Endothelial cell of umbilical vein (primary cell): Measurements from ENCODE around the gene NYAP1.
"Not testable (repeated sequence)": the region's sequence is repeated elsewhere in the genome, so short reads cannot be mapped to it uniquely, and the experiment has no call there.

Source experiments
- GATA2 ChIP-seq: IDR thresholded peaks from 2 replicates; pipeline ENCODE4 v1.7.0; 2011; ENCODE audit warnings: low read depth, mild to moderate bottlenecking, moderate library complexity, mixed read lengths, low read length; ENCODE audit not compliant: insufficient read length, insufficient read depth
- POLR2A ChIP-seq: IDR thresholded peaks from 2 replicates; pipeline ENCODE4 v1.6.1; 2012; ENCODE audit warnings: low read depth, mild to moderate bottlenecking, control low read depth, low read length
- POLR2AphosphoS5 ChIP-seq: IDR thresholded peaks from 2 replicates; pipeline ENCODE4 v1.6.1; 2012; ENCODE audit warnings: low read depth, mild to moderate bottlenecking, control low read depth, low read length, moderate library complexity; ENCODE audit not compliant: insufficient read depth
- TF ChIP-seq, protein P1 (sequence below), 2 donors: IDR thresholded peaks; 1 replicate in 1 of 2; 2 replicates in 1 of 2; pipeline ENCODE4 v1.5.1; 2011; ENCODE audit warnings: low read length in 2 of 2, mild to moderate bottlenecking in 2 of 2, moderate library complexity in 2 of 2, control low read depth in 1 of 2, inconsistent platforms in 1 of 2, low read depth in 1 of 2; ENCODE audit not compliant: insufficient read depth in 1 of 2; ENCODE audit errors: extremely low read depth in 1 of 2

DNA sequence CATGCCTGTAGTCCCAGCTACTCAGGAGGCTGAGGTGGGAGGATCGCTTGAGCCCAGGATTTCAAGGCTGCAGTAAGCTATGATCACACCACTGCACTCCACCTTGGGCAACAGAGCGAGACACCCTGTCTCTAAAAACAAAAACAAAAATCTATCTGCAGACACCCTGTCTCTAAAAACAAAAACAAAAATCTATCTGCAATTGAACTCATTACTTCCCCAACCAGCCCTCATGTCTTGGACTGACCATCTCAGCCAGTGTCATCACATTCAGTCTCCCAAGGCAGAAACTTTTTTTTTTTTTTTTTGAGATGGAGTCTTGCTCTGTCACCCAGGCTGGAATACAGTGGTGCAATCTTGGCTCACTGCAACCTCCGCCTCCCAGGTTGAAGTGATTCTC is 20.3 kb downstream of the NYAP1 start:
- not testable (repeated sequence) for TF ChIP-seq POLR2A, POLR2AphosphoS5, GATA2
- TF ChIP-seq, protein P1, sequence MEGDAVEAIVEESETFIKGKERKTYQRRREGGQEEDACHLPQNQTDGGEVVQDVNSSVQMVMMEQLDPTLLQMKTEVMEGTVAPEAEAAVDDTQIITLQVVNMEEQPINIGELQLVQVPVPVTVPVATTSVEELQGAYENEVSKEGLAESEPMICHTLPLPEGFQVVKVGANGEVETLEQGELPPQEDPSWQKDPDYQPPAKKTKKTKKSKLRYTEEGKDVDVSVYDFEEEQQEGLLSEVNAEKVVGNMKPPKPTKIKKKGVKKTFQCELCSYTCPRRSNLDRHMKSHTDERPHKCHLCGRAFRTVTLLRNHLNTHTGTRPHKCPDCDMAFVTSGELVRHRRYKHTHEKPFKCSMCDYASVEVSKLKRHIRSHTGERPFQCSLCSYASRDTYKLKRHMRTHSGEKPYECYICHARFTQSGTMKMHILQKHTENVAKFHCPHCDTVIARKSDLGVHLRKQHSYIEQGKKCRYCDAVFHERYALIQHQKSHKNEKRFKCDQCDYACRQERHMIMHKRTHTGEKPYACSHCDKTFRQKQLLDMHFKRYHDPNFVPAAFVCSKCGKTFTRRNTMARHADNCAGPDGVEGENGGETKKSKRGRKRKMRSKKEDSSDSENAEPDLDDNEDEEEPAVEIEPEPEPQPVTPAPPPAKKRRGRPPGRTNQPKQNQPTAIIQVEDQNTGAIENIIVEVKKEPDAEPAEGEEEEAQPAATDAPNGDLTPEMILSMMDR (IDR thresholded peaks at IDR 0.05; ENCODE audit: extremely low read depth in 1 of 2, insufficient read depth in 1 of 2, low read depth in 1 of 2, low read length in 2 of 2): not testable (repeated sequence)
